K562 (cell line): Measurements from ENCODE around the gene H2BK1. TPM values are rescaled to one million over a fixed set of nuclear protein-coding genes. Genes with fewer than 3 reads are reported as not detected.
A peak's percentile ranks its signal among the peaks of the same experiment; 100 is the strongest.

Source experiments
- KAT8 ChIP-seq: fragments of 450-650 bp; IDR thresholded peaks from 2 replicates; pipeline ENCODE4 v1.6.1; 2016; ENCODE audit warnings: low read depth, mild to moderate bottlenecking
- MYC ChIP-seq, 2 experiments: fragments of 250-450 bp in 1 of 2; sonication (Bioruptor Pico) in 1 of 2; IDR thresholded peaks; 2 replicates each; pipeline versions ENCODE4 v1.5.1 to v1.6.1; 2012 to 2021; ENCODE audit warnings: low read depth in 2 of 2, borderline replicate concordance in 1 of 2, improper control_type of control experiment in 1 of 2, low read length in 1 of 2, mild to moderate bottlenecking in 1 of 2, moderate library complexity in 1 of 2
- PCBP1 ChIP-seq: fragments of 200-400 bp; formaldehyde crosslinking; IDR thresholded peaks from 2 replicates; pipeline ENCODE4 v1.6.1; 2018; ENCODE audit warnings: mild to moderate bottlenecking, low read depth, low read length; ENCODE audit not compliant: poor library complexity, severe bottlenecking
- PHF21A ChIP-seq: fragments of 450-650 bp; IDR thresholded peaks from 2 replicates; pipeline ENCODE4 v1.6.1; 2017; ENCODE audit warnings: low read depth, borderline replicate concordance
- PPARD ChIP-seq: fragments of 250-450 bp; sonication (Bioruptor Pico); IDR thresholded peaks from 2 replicates; pipeline ENCODE4 v1.8.0; 2022; ENCODE audit warnings: inconsistent platforms, mild to moderate bottlenecking, moderate library complexity
- RB1 ChIP-seq: fragments of 450-650 bp; IDR thresholded peaks from 2 replicates; pipeline ENCODE4 v1.6.1; 2017; ENCODE audit warnings: low read depth, mild to moderate bottlenecking
- ZNF644 ChIP-seq: fragments of 200-800 bp; sonication (Bioruptor generic); IDR thresholded peaks from 2 replicates; pipeline ENCODE4 v1.6.1; 2016; ENCODE audit warnings: low read depth, missing genetic modification characterization, missing compliant biosample characterization
- ZNF75A ChIP-seq: fragments of 450-650 bp; formaldehyde crosslinking; IDR thresholded peaks from 2 replicates; pipeline ENCODE4 v1.4.0; 2020; ENCODE audit warnings: mild to moderate bottlenecking
- polyA plus RNA-seq, 8 experiments: library from polyadenylated mRNA; depleted of rRNA in 4 of 8; stranded (reverse) in 5 of 8; unstranded in 3 of 8; fragments of >200 nt; fragmentation: Nextera tagmentation in 2 of 8; fragmentation: Illumina TruSeq in 1 of 8; extraction: Ambion mirVana in 2 of 8; extraction: Trizol in 1 of 8; gene quantifications; 2 replicates each; pipeline versions ENCODE4 v1.2.1 to v1.2.3, GENCODE V29; 2011 to 2014; ENCODE audit warnings: inconsistent platforms in 1 of 8, missing spikeins in 1 of 8
- total RNA-seq, 7 experiments: library from RNA; depleted of rRNA in 6 of 7; stranded (reverse); fragments of >200 nt in 6 of 7; fragmentation: Illumina TruSeq in 2 of 7; extraction: Trizol in 2 of 7; gene quantifications; 2 replicates each; pipeline versions ENCODE4 v1.2.1 to v1.2.3, GENCODE V29; 2011 to 2021; ENCODE audit warnings: low replicate concordance in 1 of 7
- TF ChIP-seq, protein P1 (sequence below), 2 experiments: IDR thresholded peaks; 2 replicates each; pipeline ENCODE4 v1.6.1; 2012; ENCODE audit warnings: improper control_type of control experiment in 2 of 2, low read depth in 2 of 2, low read length in 2 of 2, borderline replicate concordance in 1 of 2
- TF ChIP-seq, protein P2 (sequence below): fragments of 450-650 bp; formaldehyde crosslinking; conservative IDR thresholded peaks from 2 replicates; pipeline ENCODE4 v1.4.0; 2022; ENCODE audit warnings: mild to moderate bottlenecking, missing genetic modification characterization
- TF ChIP-seq, protein P3 (sequence below): fragments of 250-450 bp; sonication (Bioruptor Pico); IDR thresholded peaks from 2 replicates; pipeline ENCODE4 v1.5.0; 2021
- TF ChIP-seq, protein P4 (sequence below): IDR thresholded peaks from 2 replicates; pipeline ENCODE4 v1.6.1; 2011; ENCODE audit warnings: borderline replicate concordance, low read depth, mild to moderate bottlenecking, moderate library complexity, low read length; ENCODE audit not compliant: insufficient read depth, poor library complexity, severe bottlenecking
- TF ChIP-seq, protein P5 (sequence below): sonication (generic); formaldehyde crosslinking; IDR thresholded peaks from 2 replicates; pipeline ENCODE4 v1.8.0; 2022; ENCODE audit warnings: missing genetic modification reagents, mild to moderate bottlenecking, borderline replicate concordance

The H2BK1 gene
- total and polyA plus RNA-seq, 9 of the 15 experiments (the other 6 are each of a cell fraction or from before 2014, with no cell fraction given), result not detected

- TF ChIP-seq, protein P1, sequence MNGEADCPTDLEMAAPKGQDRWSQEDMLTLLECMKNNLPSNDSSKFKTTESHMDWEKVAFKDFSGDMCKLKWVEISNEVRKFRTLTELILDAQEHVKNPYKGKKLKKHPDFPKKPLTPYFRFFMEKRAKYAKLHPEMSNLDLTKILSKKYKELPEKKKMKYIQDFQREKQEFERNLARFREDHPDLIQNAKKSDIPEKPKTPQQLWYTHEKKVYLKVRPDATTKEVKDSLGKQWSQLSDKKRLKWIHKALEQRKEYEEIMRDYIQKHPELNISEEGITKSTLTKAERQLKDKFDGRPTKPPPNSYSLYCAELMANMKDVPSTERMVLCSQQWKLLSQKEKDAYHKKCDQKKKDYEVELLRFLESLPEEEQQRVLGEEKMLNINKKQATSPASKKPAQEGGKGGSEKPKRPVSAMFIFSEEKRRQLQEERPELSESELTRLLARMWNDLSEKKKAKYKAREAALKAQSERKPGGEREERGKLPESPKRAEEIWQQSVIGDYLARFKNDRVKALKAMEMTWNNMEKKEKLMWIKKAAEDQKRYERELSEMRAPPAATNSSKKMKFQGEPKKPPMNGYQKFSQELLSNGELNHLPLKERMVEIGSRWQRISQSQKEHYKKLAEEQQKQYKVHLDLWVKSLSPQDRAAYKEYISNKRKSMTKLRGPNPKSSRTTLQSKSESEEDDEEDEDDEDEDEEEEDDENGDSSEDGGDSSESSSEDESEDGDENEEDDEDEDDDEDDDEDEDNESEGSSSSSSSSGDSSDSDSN (IDR thresholded peaks at IDR 0.05; ENCODE audit: borderline replicate concordance in 1 of 2, low read depth in 2 of 2, low read length in 2 of 2), result peak; percentile 32 to 64; a peak in 1 of 4 replicates
- TF ChIP-seq, protein P2, sequence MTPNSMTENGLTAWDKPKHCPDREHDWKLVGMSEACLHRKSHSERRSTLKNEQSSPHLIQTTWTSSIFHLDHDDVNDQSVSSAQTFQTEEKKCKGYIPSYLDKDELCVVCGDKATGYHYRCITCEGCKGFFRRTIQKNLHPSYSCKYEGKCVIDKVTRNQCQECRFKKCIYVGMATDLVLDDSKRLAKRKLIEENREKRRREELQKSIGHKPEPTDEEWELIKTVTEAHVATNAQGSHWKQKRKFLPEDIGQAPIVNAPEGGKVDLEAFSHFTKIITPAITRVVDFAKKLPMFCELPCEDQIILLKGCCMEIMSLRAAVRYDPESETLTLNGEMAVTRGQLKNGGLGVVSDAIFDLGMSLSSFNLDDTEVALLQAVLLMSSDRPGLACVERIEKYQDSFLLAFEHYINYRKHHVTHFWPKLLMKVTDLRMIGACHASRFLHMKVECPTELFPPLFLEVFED (CRISPR knock-in tag), result peak; percentile 84
- TF ChIP-seq MYC (IDR thresholded peaks at IDR 0.05; ENCODE audit: low read depth, low read length) (peak; percentile 97), MYC (CRISPR knock-in tag; IDR thresholded peaks at IDR 0.05; ENCODE audit: borderline replicate concordance, low read depth) (no peak), PPARD (CRISPR knock-in tag) (no peak), RB1 (peak; percentile 87; the same call in 1 of the 2 replicates), ZNF75A (CRISPR knock-in tag) (no peak), KAT8 (0 out of 2 replicates have a peak, but pooled peaks have one; percentile 50), PHF21A (peak; percentile 20; the same call in 1 of the 2 replicates), ZNF644 (tag) (peak; percentile 78; the same call in 1 of the 2 replicates), PCBP1 (peak; percentile 65)
- TF ChIP-seq, protein P3, sequence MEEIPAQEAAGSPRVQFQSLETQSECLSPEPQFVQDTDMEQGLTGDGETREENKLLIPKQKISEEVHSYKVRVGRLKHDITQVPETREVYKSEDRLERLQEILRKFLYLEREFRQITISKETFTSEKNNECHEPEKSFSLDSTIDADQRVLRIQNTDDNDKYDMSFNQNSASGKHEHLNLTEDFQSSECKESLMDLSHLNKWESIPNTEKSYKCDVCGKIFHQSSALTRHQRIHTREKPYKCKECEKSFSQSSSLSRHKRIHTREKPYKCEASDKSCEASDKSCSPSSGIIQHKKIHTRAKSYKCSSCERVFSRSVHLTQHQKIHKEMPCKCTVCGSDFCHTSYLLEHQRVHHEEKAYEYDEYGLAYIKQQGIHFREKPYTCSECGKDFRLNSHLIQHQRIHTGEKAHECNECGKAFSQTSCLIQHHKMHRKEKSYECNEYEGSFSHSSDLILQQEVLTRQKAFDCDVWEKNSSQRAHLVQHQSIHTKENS (CRISPR knock-in tag), result no peak
- TF ChIP-seq, protein P4, sequence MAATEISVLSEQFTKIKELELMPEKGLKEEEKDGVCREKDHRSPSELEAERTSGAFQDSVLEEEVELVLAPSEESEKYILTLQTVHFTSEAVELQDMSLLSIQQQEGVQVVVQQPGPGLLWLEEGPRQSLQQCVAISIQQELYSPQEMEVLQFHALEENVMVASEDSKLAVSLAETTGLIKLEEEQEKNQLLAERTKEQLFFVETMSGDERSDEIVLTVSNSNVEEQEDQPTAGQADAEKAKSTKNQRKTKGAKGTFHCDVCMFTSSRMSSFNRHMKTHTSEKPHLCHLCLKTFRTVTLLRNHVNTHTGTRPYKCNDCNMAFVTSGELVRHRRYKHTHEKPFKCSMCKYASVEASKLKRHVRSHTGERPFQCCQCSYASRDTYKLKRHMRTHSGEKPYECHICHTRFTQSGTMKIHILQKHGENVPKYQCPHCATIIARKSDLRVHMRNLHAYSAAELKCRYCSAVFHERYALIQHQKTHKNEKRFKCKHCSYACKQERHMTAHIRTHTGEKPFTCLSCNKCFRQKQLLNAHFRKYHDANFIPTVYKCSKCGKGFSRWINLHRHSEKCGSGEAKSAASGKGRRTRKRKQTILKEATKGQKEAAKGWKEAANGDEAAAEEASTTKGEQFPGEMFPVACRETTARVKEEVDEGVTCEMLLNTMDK, result no peak
- TF ChIP-seq, protein P5, sequence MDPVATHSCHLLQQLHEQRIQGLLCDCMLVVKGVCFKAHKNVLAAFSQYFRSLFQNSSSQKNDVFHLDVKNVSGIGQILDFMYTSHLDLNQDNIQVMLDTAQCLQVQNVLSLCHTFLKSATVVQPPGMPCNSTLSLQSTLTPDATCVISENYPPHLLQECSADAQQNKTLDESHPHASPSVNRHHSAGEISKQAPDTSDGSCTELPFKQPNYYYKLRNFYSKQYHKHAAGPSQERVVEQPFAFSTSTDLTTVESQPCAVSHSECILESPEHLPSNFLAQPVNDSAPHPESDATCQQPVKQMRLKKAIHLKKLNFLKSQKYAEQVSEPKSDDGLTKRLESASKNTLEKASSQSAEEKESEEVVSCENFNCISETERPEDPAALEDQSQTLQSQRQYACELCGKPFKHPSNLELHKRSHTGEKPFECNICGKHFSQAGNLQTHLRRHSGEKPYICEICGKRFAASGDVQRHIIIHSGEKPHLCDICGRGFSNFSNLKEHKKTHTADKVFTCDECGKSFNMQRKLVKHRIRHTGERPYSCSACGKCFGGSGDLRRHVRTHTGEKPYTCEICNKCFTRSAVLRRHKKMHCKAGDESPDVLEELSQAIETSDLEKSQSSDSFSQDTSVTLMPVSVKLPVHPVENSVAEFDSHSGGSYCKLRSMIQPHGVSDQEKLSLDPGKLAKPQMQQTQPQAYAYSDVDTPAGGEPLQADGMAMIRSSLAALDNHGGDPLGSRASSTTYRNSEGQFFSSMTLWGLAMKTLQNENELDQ (CRISPR knock-in tag), result 0 out of 2 replicates have a peak, but pooled peaks have one; percentile 9
Measured at GRCh38 chr7:151226875-151227782, 16.8 kb upstream of the H2BK1 start, which contains the start of gene ABCF2 (continued).
